GM21515 (cell line): ENCODE data around the gene PDE10A.
"Not testable (repeated sequence)": the region's sequence is repeated elsewhere in the genome, so short reads cannot be mapped to it uniquely, and the experiment has no call there.

Source experiments
- ATAC-seq: cut with Tn5 transposase; IDR thresholded peaks from one replicate; pipeline ENCODE4 v1.9.1; 2021; ENCODE audit not compliant: unreplicated experiment

Gene PDE10A

GRCh38 chr6:165558097-165558496 is 104.9 kb downstream of the PDE10A start:
- ATAC-seq, result not testable (repeated sequence)

- no peak for ATAC-seq
Observed at GRCh38 chr6:165557674-165558073, 105.4 kb downstream of the PDE10A start.

GRCh38 chr6:165556116-165556843 is 106.8 kb downstream of the PDE10A start:
- no peak for ATAC-seq

GRCh38 chr6:165554644-165555043 is 108.4 kb downstream of the PDE10A start:
- not testable (repeated sequence) for ATAC-seq

GRCh38 chr6:165552248-165552736 is 110.7 kb downstream of the PDE10A start:
- ATAC-seq, result no peak

- no peak for ATAC-seq
Observed at GRCh38 chr6:165551828-165552227, 111.2 kb downstream of the PDE10A start.

- ATAC-seq, result no peak
Observed at GRCh38 chr6:165548450-165548849, 114.6 kb downstream of the PDE10A start.

- no peak for ATAC-seq
Observed at GRCh38 chr6:165545806-165546205, 117.2 kb downstream of the PDE10A start.

GRCh38 chr6:165543781-165544180 is 119.3 kb downstream of the PDE10A start:
- no peak for ATAC-seq

GRCh38 chr6:165536911-165537310 is 126.1 kb downstream of the PDE10A start:
- ATAC-seq, result no peak

- ATAC-seq, result no peak
Observed at GRCh38 chr6:165519316-165519715, 143.7 kb downstream of the PDE10A start.

GRCh38 chr6:165515963-165516624 is 146.9 kb downstream of the PDE10A start:
- no peak for ATAC-seq

GRCh38 chr6:165514621-165515020 is 148.4 kb downstream of the PDE10A start:
- no peak for ATAC-seq

GRCh38 chr6:165511807-165512206 is 151.2 kb downstream of the PDE10A start:
- peak; percentile 85 for ATAC-seq

GRCh38 chr6:165508321-165508869 is 154.6 kb downstream of the PDE10A start:
- no peak for ATAC-seq

- no peak for ATAC-seq
Observed at GRCh38 chr6:165506657-165507056, 156.4 kb downstream of the PDE10A start.

GRCh38 chr6:165500214-165500907 is 162.7 kb downstream of the PDE10A start:
- ATAC-seq, result not testable (repeated sequence)

- ATAC-seq, result no peak
Observed at GRCh38 chr6:165497472-165497871, 165.6 kb downstream of the PDE10A start.

- ATAC-seq, result no peak
Observed at GRCh38 chr6:165488624-165489295, 174.3 kb downstream of the PDE10A start.

- no peak for ATAC-seq
Observed at GRCh38 chr6:165487950-165488349, 175.1 kb downstream of the PDE10A start.

- no peak for ATAC-seq
Observed at GRCh38 chr6:165487347-165487746, 175.7 kb downstream of the PDE10A start.
